CD4-positive, alpha-beta T cell treated with Interleukin-2 at 100 ng/mL for 4 hours (primary cell): ENCODE measurements around the gene HDAC3.
"Not testable (repeated sequence)": the region's sequence is repeated elsewhere in the genome, so short reads cannot be mapped to it uniquely, and the experiment has no call there.

Source experiments
- DNase-seq: peaks from one replicate; pipeline ENCODE4 v3.0.0-alpha.2; 2020; ENCODE audit warnings: low spot score

Gene HDAC3

GRCh38 chr5:141634720-141635119 lies 1.9 kb downstream of the HDAC3 start:
- no peak for DNase-seq

DNA sequence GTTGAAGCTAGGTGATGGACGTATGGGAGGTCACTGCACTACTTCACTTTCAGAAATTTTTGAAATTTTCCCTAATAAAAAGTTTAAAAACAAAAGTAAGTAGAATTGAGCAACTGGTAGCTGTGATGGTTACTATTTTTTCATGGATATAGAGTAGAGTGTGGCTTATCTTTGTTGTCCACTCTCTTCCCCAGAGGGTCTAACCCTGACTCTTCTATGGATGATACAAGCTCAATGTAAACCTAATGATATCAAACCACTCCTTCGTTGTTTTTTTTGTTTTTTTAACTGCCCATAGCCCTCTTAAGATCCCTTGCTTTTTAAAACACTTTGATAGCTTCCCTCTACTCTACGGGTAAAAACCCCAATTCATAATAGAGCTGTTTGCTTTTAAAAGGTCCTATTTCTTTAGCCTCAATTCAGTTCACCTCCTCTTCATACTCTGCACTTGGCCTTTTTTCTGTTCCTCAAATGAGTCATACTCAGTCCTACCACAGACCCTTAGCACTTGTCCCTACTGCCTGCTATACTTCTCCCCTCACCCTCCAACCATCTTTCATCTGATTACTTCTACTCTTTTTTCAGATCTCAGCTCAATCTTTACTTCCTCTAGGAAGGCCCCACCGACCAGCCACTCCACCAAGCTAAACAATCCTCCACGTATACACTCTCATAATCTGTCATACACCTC lies 2.6 kb downstream of the HDAC3 start:
- no peak for DNase-seq

GRCh38 chr5:141632650-141633049 lies 4.0 kb downstream of the HDAC3 start:
- DNase-seq, result no peak

DNA sequence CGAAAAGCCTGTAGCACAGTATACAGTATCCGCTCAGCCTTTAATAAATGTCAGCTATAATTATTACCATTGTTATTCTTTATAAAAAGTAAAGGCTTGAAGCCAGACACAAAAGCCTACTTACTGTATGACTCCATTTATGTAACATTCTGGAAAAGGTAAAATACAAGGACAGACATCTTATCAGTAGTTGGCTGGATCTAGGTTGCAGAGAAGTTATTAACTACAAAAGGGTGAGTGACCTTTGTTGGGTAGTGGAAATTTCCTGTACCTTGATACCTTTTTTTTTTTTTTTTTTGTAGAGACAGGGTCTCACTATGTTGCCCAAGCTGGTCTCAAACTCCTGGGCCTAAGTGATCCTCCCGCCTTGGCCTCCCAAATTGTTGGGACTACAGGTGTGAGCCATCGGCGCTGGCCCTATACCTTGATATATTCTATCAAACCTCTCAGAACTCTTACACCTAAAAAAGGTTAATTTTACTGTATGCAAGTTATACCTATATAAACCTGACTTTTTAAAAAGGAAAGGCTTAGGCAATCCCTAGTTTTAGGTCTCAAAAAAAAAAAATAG lies 6.0 kb downstream of the HDAC3 start:
- no peak for DNase-seq

GRCh38 chr5:141628175-141628788 lies 8.4 kb downstream of the HDAC3 start:
- no peak for DNase-seq

DNA sequence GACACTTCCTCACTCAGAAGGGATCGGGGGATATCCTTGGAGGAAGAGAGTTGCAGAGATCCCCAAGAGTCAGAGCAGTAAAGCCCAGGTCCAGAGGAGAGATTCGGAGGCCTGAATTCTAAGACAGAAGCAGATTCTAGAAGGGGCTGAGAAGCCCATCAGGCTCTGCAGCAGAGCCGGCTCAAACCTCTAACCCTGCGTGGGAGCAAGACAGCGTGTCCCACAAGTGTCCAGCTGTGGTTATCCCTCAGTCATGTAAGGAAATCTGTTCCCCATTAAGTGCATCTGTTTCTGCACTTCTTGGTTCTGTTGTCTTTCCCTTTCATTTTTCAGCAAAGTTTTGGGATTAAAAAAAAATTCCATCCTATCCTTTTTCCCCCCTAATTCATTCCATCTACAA lies 13.0 kb downstream of the HDAC3 start:
- DNase-seq, result no peak

DNA sequence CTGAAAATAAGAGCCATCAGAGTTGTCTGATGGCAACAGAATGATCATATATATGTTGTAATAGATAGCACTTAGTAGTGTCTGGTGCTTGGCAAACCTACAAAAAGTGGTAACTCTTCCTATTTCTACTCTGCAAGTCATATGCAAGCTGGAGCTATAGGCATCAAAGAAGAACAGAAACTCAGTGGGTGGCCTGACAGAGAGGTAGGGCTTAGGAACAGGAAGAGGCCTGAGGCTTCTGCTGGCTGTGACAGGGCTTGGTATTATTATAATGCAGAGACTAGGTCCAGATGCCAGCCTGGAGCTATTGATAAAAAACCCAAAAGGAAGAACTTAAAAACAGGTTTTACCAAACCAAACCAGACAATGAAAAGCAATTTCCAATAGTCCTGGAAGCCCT lies 13.5 kb downstream of the HDAC3 start:
- DNase-seq, result no peak

DNA sequence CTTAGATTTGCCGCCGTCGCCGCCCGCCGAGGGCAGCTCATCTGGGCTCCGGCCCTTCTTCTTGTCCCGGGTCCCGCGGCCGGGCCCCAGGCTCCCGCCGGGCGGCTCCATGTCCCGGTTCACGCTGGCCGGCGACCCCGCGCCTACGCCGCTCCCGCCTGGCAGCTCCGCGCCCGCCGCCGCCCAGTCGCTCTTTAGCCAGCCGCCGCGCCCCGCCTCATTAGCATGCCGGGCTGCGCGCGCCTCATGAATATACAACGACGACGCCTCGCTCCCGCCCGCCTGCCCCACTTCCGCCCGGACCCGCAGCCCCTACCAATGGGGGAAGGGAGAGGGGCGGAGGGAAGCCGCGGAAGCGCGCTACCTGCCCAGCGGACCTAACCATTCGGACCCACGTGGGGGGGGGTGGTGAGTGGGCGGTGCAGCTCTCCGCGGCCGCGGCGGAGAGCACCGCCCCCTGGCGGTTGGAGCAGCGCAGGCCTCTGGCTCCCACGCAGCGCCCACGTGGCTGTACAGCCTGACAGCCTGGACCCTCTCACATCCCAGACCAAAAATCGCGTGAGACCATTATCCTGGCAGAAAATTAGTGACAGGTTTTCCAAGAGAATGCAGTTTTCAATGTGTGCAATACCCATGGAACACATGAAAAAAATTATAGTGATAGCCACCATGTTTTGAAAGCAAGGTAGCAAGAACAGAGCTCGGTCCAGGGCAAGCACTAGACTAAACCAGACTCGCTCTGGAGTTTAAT lies 17.7 kb downstream of the HDAC3 start, which contains the start of gene DIAPH1:
DIAPH1 (minus strand) TSS at position 197 of the 751 bp plus-strand sequence; CDS start at position 111, 86 bp downstream.
- DNase-seq, result peak; percentile 98

GRCh38 chr5:141618030-141618803 lies 18.4 kb downstream of the HDAC3 start:
- DNase-seq, result peak; percentile 68

DNA sequence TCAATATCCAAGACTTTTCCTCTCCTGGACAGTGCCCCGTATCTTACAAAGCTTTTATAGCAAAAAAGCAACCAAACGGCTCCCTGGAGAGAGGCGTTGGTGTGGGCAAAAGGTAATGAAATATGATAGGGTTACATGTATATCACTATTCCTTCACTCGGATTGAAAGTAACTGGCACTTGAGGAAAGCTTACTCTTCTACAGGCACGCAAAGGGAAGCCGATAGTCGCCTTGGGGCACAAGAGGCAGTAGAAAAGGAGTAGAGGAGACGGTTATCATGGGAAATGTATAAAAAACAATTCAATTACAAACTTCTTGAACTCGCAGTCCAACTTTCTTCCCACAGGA lies 19.0 kb downstream of the HDAC3 start:
- no peak for DNase-seq

- no peak for DNase-seq
These were observed 19.5 kb downstream of the HDAC3 start for GRCh38 chr5:141617128-141617527.

- no peak for DNase-seq
These were observed 20.5 kb downstream of the HDAC3 start for GRCh38 chr5:141615991-141616720.

- no peak for DNase-seq
These were observed 23.3 kb downstream of the HDAC3 start for GRCh38 chr5:141613344-141613743.

DNA sequence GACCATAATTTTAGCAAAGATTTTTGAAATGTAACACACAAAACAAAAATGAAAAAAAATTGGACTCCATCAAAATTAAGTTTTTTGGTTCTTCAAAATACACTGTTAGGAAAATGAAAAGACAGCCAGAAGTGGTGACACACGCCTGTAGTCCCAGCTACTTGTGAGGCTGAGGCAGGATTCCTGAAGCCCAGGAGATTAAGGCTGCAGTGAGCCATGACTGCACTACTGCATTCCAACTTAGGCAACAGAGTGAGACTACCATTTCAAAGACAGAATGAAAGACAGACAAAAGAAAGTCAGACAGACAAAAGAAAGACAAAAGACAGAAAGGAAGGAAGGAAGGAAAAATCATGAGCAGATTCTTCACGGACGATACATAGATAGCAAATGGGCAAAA lies 25.4 kb downstream of the HDAC3 start:
- no peak for DNase-seq

GRCh38 chr5:141609921-141610320 lies 26.7 kb downstream of the HDAC3 start:
- not testable (repeated sequence) for DNase-seq

GRCh38 chr5:141609044-141609443 lies 27.6 kb downstream of the HDAC3 start:
- DNase-seq, result no peak

DNA sequence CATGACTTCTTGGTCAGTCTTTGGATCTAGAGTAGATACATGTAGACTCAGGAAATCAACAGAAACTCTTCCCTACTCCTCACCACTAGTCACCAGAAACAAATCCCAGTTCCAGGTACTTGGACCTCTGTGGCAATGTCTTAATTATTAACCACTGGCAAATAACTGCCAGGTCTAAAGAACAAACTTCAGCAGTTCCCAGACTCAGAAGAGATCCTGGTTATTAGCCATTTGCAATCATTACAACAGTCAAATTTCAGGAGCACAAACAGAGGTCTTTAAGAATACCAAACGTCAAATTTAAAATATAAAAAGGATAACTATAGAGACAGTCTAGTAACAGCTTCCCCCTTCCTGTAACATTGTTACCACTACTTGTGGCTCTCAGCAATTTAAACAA lies 28.1 kb downstream of the HDAC3 start:
- no peak for DNase-seq

DNA sequence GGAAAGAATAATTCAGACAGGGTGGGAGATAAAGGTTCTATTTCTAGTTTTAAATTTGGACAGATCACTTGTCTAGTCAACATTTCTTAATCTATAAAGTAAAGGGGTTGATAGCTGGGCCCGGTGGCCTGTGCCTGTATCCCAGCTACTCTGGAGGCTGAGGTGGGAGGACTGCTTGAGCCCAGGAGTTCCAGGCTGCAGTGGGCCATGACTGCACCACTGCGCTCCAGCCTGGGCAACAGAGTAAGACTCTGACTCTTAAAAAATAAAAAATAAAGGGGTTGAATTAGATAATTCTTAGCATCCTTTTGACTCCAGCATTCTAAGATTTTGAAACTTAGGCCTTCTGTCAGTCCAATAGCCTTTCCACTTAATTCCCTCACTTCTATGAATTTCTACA lies 28.6 kb downstream of the HDAC3 start:
- no peak for DNase-seq

- peak; percentile 88 for DNase-seq
These were observed 30.9 kb downstream of the HDAC3 start for GRCh38 chr5:141605523-141606277.

GRCh38 chr5:141603923-141604717 lies 32.5 kb downstream of the HDAC3 start:
- peak; percentile 51 for DNase-seq
